SKM-1 treated with dmso at 0.1 percent for 144 hours (cell line): ENCODE measurements around the gene LRP1B.

ENCODE experiments used
- DNase-seq: peaks from one replicate; lab custom pipeline; 2025; ENCODE audit not compliant: unreplicated experiment; lab: John Stamatoyannopoulos, UW

The LRP1B gene

DNA sequence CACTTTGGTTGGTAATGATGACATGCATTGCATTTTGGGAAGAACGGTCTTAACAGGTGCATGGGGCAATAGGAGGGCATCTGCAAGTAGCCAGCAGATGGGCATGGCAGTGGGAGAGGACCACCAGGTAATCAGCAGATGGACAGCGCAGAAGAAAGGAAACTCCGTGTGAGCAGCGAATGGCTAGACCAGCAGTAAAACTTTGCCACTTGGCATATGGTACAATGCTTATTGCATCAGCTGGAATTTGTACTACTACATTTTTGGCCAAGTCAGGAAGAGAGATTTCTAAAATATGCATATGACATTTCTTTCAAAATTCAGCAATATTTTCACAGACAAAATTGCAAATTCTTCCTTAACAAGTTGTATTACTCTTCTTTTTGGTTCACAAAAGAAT is 768.5 kb downstream of the LRP1B start:
- no peak for DNase-seq

- no peak for DNase-seq
Measured at GRCh38 chr2:141348481-141348880, 782.3 kb downstream of the LRP1B start.

GRCh38 chr2:141341444-141341843 is 789.4 kb downstream of the LRP1B start:
- no peak for DNase-seq

DNA sequence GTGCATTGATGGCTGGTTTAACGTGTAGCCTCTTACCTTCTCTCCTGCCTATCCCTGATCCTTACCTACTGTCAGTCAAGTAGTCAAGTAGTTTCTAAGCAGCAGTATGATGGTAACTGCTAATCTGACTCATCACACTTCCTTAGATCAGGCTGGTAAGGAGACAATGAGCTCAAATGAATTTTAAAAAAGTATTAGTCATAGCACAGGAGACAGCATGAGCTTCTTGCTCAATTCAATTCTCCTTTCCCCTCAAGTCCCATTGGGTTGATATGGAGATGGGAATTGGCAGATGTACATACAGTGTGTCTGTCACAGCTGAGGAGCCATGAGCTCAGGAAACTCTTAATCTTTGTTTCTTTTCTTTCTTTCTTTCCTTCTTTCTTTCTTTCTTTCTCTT is 799.7 kb downstream of the LRP1B start:
- DNase-seq = no peak

GRCh38 chr2:141329964-141330363 is 800.9 kb downstream of the LRP1B start:
- no peak for DNase-seq

DNA sequence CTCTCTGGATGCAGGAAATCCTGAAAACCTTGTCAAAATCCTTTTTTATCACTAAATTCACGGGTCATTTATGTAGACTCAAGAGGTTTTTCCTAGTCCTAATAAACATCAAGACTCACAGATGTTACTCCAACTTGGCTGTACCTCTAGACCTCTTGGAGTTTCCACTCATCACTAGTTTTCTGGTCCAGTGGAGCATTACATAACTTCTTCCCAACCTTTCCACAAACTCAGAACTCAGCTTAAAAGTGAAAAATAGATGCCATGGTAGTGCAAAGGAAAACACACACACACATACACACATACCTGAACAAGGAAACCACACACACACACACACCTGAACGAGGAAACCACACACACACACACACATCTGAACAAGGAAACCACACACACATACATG is 807.2 kb downstream of the LRP1B start:
- DNase-seq = no peak

DNA sequence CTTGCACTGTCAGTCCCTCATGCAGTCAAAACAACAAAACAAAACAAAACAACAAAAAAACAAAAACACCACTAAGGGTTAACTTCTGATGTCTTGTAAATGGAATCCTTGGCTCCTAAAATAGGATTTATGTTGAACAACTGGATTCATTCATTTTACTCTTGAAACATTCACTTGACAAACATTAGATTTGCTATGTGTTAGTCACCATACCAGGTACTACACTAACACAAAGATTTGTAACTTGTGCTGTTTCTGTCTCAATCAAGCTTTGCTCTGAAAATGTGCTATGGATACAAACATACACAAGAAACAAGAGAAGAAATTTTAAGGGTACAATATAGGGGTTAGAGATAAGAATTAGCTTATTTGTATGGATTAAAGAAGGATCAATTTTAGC is 812.8 kb downstream of the LRP1B start:
- DNase-seq = no peak

DNA sequence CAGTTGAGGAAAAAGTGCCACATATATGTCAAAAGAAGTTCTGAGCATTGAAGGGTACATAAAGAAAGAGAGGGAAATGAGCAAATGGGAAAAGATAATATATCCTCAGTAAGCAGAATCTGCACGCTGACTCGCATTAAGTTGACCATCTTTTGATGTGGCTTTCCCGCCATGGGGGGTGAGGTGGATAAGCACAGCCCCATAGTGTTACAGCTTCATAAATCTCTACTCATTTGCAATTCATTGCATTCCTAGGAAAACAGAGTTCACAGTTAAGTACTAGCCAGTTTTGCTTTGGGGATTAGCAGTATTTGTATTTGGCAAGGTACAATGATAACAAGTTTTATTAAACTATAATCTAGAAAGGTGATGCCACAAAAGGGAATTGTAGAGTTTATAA is 814.2 kb downstream of the LRP1B start:
- DNase-seq = no peak

DNA sequence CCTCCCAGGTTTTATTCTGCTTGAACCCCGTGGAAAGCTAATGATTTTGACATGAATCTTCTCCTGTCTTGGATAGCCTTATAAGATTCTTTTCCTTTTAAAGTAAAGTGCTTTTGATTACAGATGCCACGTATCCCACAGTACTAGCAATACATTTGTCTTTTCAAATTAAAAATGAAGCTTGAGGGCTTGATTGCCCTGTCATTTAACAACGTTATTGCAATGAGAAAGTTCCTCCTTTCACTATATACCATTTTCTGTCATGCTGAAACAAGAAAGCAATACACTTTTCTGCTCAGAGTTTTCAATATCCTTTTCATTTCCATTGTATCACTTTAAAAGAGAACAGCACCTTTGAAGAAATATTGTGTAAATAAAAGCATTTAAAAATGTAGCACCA is 814.7 kb downstream of the LRP1B start:
- DNase-seq = no peak

DNA sequence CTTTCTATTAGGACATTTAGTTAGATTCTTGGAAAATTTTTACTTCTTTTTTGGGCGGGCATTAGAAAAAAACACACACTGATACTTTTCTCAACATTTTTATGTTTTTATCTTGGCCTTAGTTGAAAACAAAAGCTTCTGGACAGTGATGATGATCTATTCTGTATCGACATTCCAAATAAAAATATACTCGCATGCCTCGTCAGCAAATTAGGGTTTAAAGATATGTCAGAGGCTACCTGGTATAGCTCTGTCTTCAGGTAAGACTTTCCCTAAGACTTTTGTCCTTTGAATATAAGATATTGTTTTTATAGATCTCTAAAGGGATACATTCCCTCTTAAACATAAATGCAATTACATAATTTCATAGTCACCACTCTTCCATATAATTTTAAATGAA is 816.8 kb downstream of the LRP1B start:
- DNase-seq = no peak

- DNase-seq = no peak
Measured at GRCh38 chr2:141311430-141311829, 819.4 kb downstream of the LRP1B start.

GRCh38 chr2:141306368-141306767 is 824.4 kb downstream of the LRP1B start:
- no peak for DNase-seq

DNA sequence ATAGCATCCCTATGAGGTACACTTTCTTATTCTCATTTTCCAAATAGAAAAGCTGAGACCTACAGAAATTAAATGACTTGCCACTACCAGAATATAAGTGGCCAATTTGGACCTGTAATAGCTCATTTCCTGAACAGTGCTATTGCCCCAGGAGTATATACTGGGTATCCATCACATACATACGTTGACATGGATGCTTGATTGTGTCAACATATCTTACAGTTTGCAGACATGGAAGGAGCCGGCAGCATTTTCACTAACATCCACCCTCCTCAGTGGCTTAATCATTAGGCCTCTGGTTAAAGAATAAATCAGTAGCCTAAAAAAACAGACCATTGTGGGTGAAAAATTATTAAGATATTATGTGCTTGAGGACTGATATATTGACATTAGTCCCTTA is 829.3 kb downstream of the LRP1B start:
- DNase-seq = no peak

- no peak for DNase-seq
Measured at GRCh38 chr2:141280037-141280436, 850.8 kb downstream of the LRP1B start.

GRCh38 chr2:141271346-141271745 is 859.5 kb downstream of the LRP1B start:
- DNase-seq = no peak

- DNase-seq = no peak
Measured at GRCh38 chr2:141264848-141265247, 866.0 kb downstream of the LRP1B start.

GRCh38 chr2:141260911-141261310 is 869.9 kb downstream of the LRP1B start:
- DNase-seq = no peak

- DNase-seq = no peak
Measured at GRCh38 chr2:141259683-141260082, 871.1 kb downstream of the LRP1B start.

DNA sequence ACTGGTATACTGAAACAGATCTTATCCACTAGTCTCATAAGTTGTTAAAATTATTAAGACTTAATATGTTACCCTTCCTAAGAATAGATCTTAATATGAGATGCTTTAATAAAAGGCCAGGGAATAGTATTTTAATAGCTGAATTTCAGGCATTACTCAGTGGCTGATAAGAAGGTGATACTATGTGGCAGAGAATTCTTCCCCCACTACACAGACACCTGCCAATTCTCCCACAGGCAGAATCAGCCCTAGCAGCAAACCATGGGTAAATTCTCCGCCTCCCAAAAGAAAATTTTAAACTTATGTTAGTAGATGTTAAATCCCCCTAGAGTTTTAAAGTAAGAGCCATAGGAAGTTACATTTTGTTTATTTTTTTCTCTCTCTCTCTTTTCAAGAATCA is 888.8 kb downstream of the LRP1B start:
- DNase-seq = no peak

- no peak for DNase-seq
Measured at GRCh38 chr2:141226560-141226959, 904.3 kb downstream of the LRP1B start.

DNA sequence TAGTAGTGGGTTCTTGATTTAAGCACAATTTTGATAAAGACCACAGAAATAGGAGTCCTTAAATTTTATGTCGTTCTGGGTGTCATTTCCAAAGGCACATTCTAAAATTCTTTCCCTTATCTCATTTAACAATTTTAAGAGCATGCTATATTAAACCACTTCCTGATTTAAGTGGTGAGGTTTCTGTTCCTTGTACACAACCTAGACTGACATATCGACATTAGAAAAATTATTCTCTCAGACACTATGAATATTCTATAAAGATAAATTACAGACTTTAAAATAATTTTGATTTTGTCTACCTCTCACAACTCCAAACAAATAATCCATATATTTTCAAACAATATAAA is 923.8 kb downstream of the LRP1B start:
- DNase-seq = peak; percentile 3

- no peak for DNase-seq
Measured at GRCh38 chr2:141201016-141201565, 929.7 kb downstream of the LRP1B start.

- no peak for DNase-seq
Measured at GRCh38 chr2:141200191-141200590, 930.6 kb downstream of the LRP1B start.

GRCh38 chr2:141199711-141200110 is 931.1 kb downstream of the LRP1B start:
- no peak for DNase-seq
